HG02623 (cell line): ENCODE data around the gene PCP4.

Source experiments
- ATAC-seq: cut with Tn5 transposase; IDR thresholded peaks from one replicate; pipeline ENCODE4 v1.9.1; 2021; ENCODE audit warnings: moderate library complexity; ENCODE audit not compliant: unreplicated experiment

The PCP4 gene

GRCh38 chr21:39915881-39916280 is 48.6 kb downstream of the PCP4 start:
- no peak for ATAC-seq

GRCh38 chr21:39918558-39918957 is 51.3 kb downstream of the PCP4 start:
- ATAC-seq, result no peak

GRCh38 chr21:39923476-39923875 is 56.2 kb downstream of the PCP4 start:
- no peak for ATAC-seq

- no peak for ATAC-seq
These were observed 57.5 kb downstream of the PCP4 start for GRCh38 chr21:39924577-39925308.

- ATAC-seq, result no peak
These were observed 60.2 kb downstream of the PCP4 start for GRCh38 chr21:39927304-39927886.

- no peak for ATAC-seq
These were observed 65.1 kb downstream of the PCP4 start for GRCh38 chr21:39932335-39932734.

GRCh38 chr21:39934895-39935294 is 67.7 kb downstream of the PCP4 start:
- no peak for ATAC-seq

- no peak for ATAC-seq
These were observed 68.5 kb downstream of the PCP4 start for GRCh38 chr21:39935716-39936115.

- no peak for ATAC-seq
These were observed 70.9 kb downstream of the PCP4 start for GRCh38 chr21:39938086-39938625.

- ATAC-seq, result no peak
These were observed 79.0 kb downstream of the PCP4 start for GRCh38 chr21:39946199-39946598.

GRCh38 chr21:39947031-39947430 is 79.8 kb downstream of the PCP4 start:
- ATAC-seq, result no peak

GRCh38 chr21:39951183-39952101 is 84.2 kb downstream of the PCP4 start:
- ATAC-seq, result no peak

GRCh38 chr21:39952265-39952664 is 85.0 kb downstream of the PCP4 start:
- no peak for ATAC-seq

- no peak for ATAC-seq
These were observed 87.3 kb downstream of the PCP4 start for GRCh38 chr21:39954570-39954969.

GRCh38 chr21:39955326-39955725 is 88.1 kb downstream of the PCP4 start:
- ATAC-seq, result no peak

- ATAC-seq, result no peak
These were observed 89.3 kb downstream of the PCP4 start for GRCh38 chr21:39956586-39956985.

- ATAC-seq, result no peak
These were observed 91.5 kb downstream of the PCP4 start for GRCh38 chr21:39958731-39959130.

- ATAC-seq, result no peak
These were observed 94.0 kb downstream of the PCP4 start for GRCh38 chr21:39961251-39961650.

GRCh38 chr21:39965026-39965425 is 97.8 kb downstream of the PCP4 start:
- no peak for ATAC-seq

GRCh38 chr21:39966786-39967185 is 99.5 kb downstream of the PCP4 start:
- ATAC-seq, result no peak

GRCh38 chr21:39968010-39968409 is 100.8 kb downstream of the PCP4 start:
- no peak for ATAC-seq
